Skeletal muscle tissue (tissue), 4 donors: Measurements from ENCODE around the gene EDA. TPM values are rescaled to one million over a fixed set of nuclear protein-coding genes. Genes with fewer than 3 reads are reported as not detected.

Source experiments
- H3K27ac ChIP-seq: one replicate; pipeline ENCODE4 v1.7.0; 2013; ENCODE audit warnings: mild to moderate bottlenecking, low read depth, low read length, inconsistent platforms
- H3K27me3 ChIP-seq, 3 donors: one replicate each; pipeline ENCODE4 v1.7.0; 2013; ENCODE audit warnings: low read length in 3 of 3; ENCODE audit not compliant: control insufficient read depth in 3 of 3, insufficient read depth in 3 of 3
- H3K36me3 ChIP-seq, 3 donors: one replicate each; pipeline ENCODE4 v1.7.0; 2013; ENCODE audit warnings: low read length in 3 of 3; ENCODE audit not compliant: control insufficient read depth in 3 of 3, insufficient read depth in 3 of 3
- H3K4me1 ChIP-seq, 3 donors: one replicate each; pipeline ENCODE4 v1.7.0; 2013; ENCODE audit warnings: low read length in 3 of 3, mild to moderate bottlenecking in 3 of 3; ENCODE audit not compliant: control insufficient read depth in 3 of 3, insufficient read depth in 3 of 3
- H3K4me3 ChIP-seq, 3 donors: one replicate each; pipeline ENCODE4 v1.7.0; 2013; ENCODE audit warnings: low read length in 3 of 3
- H3K9ac ChIP-seq, 3 donors: one replicate each; pipeline ENCODE4 v1.7.0; 2013; ENCODE audit warnings: low read length in 3 of 3, mild to moderate bottlenecking in 3 of 3, moderate library complexity in 2 of 3, low read depth in 1 of 3
- H3K9me3 ChIP-seq, 3 donors: one replicate each; pipeline ENCODE4 v1.7.0; 2013; ENCODE audit warnings: low read length in 3 of 3; ENCODE audit not compliant: control insufficient read depth in 3 of 3
- total RNA-seq: library from RNA; depleted of rRNA; stranded (reverse); fragments of >200 nt; gene quantifications from one replicate; pipeline ENCODE4 v1.2.3, GENCODE V29; 2014
- donor health status: Osteomylitis.

The EDA gene
- total RNA-seq, 1 donor from 2014 or later: 11.0 TPM

- no peaks in the 10 kb centered on the region for H3K9me3 ChIP-seq
- H3K27ac ChIP-seq: no peak overlapping the region
- H3K36me3 ChIP-seq: no peaks in the 10 kb centered on the region
- H3K4me3 ChIP-seq: no peak overlapping the region
- no peaks in the 10 kb centered on the region for H3K4me1 ChIP-seq
- H3K27me3 ChIP-seq: no peaks in the 10 kb centered on the region
- no peak overlapping the region for H3K9ac ChIP-seq
These were observed 290.5 kb downstream of the EDA start for GRCh38 chrX:69906447-69906846.

GRCh38 chrX:69914781-69915180, 298.9 kb downstream of the EDA start:
- Histone ChIP-seq H3K4me3 (no peak overlapping the region), H3K4me1 (no peaks in the 10 kb centered on the region), H3K27ac (no peak overlapping the region), H3K36me3 (no peaks in the 10 kb centered on the region), H3K9ac (no peak overlapping the region), H3K27me3 (no peaks in the 10 kb centered on the region), H3K9me3 (peaks cover 0 to 6% (median 0%) of the 10 kb centered on the region in 3 donors)

GRCh38 chrX:69919749-69920148, 303.8 kb downstream of the EDA start:
- H3K36me3 ChIP-seq: no peaks in the 10 kb centered on the region
- no peaks in the 10 kb centered on the region for H3K9me3 ChIP-seq
- no peak overlapping the region for H3K9ac ChIP-seq

GRCh38 chrX:69932323-69932722, 316.4 kb downstream of the EDA start:
- H3K9ac ChIP-seq: no peak overlapping the region

More at GRCh38 chrX:69919749-69920148, 303.8 kb downstream of the EDA start:
- no peak overlapping the region for H3K4me3 ChIP-seq
- no peaks in the 10 kb centered on the region for H3K27me3 ChIP-seq
- no peaks in the 10 kb centered on the region for H3K4me1 ChIP-seq
- H3K27ac ChIP-seq: no peak overlapping the region

GRCh38 chrX:69948276-69948797, 332.4 kb downstream of the EDA start:
- Histone ChIP-seq H3K27ac (no peak overlapping the region), H3K36me3 (no peaks in the 10 kb centered on the region), H3K9ac (no peak overlapping the region), H3K27me3 (no peaks in the 10 kb centered on the region), H3K4me3 (no peak overlapping the region), H3K4me1 (no peaks in the 10 kb centered on the region), H3K9me3 (no peaks in the 10 kb centered on the region)

More at GRCh38 chrX:69932323-69932722, 316.4 kb downstream of the EDA start:
- H3K27me3 ChIP-seq: no peaks in the 10 kb centered on the region
- H3K4me3 ChIP-seq: no peak overlapping the region
- H3K36me3 ChIP-seq: no peaks in the 10 kb centered on the region
- no peaks in the 10 kb centered on the region for H3K4me1 ChIP-seq
- no peak overlapping the region for H3K27ac ChIP-seq
- H3K9me3 ChIP-seq: no peaks in the 10 kb centered on the region

GRCh38 chrX:69951753-69952152, 335.8 kb downstream of the EDA start:
- no peaks in the 10 kb centered on the region for H3K4me1 ChIP-seq
- H3K36me3 ChIP-seq: no peaks in the 10 kb centered on the region
- H3K4me3 ChIP-seq: no peak overlapping the region
- no peaks in the 10 kb centered on the region for H3K9me3 ChIP-seq
- no peak overlapping the region for H3K9ac ChIP-seq
- no peak overlapping the region for H3K27ac ChIP-seq
- no peaks in the 10 kb centered on the region for H3K27me3 ChIP-seq

- Histone ChIP-seq H3K27me3 (no peaks in the 10 kb centered on the region), H3K36me3 (no peaks in the 10 kb centered on the region), H3K4me3 (no peak overlapping the region), H3K4me1 (no peaks in the 10 kb centered on the region), H3K9me3 (no peaks in the 10 kb centered on the region), H3K9ac (no peak overlapping the region), H3K27ac (no peak overlapping the region)
These were observed 343.8 kb downstream of the EDA start for GRCh38 chrX:69959712-69960111.

- no peak overlapping the region for H3K9ac ChIP-seq
- H3K4me3 ChIP-seq: no peak overlapping the region
- no peaks in the 10 kb centered on the region for H3K4me1 ChIP-seq
- no peaks in the 10 kb centered on the region for H3K36me3 ChIP-seq
- no peaks in the 10 kb centered on the region for H3K9me3 ChIP-seq
- H3K27ac ChIP-seq: no peak overlapping the region
- no peaks in the 10 kb centered on the region for H3K27me3 ChIP-seq
These were observed 345.6 kb downstream of the EDA start for GRCh38 chrX:69961365-69962072.

- Histone ChIP-seq H3K36me3 (no peaks in the 10 kb centered on the region), H3K27ac (no peak overlapping the region), H3K4me3 (no peak overlapping the region), H3K27me3 (no peaks in the 10 kb centered on the region), H3K4me1 (no peaks in the 10 kb centered on the region), H3K9me3 (peaks cover 0 to 2% (median 0%) of the 10 kb centered on the region in 3 donors), H3K9ac (no peak overlapping the region)
These were observed 353.0 kb downstream of the EDA start for GRCh38 chrX:69968950-69969349.

- Histone ChIP-seq H3K36me3 (no peaks in the 10 kb centered on the region), H3K4me3 (no peak overlapping the region), H3K27me3 (no peaks in the 10 kb centered on the region), H3K27ac (no peak overlapping the region), H3K4me1 (no peaks in the 10 kb centered on the region), H3K9me3 (peaks cover 0 to 2% (median 0%) of the 10 kb centered on the region in 3 donors), H3K9ac (no peak overlapping the region)
These were observed 353.5 kb downstream of the EDA start for GRCh38 chrX:69969460-69969859.
